NCI-H2107 treated with DMSO at 0.1 percent for 48 hours (cell line): ENCODE measurements around the gene E2F8.

Experiments
- DNase-seq: peaks from one replicate; lab custom pipeline; 2025; ENCODE audit not compliant: unreplicated experiment; lab: John Stamatoyannopoulos, UW

Gene E2F8

DNA sequence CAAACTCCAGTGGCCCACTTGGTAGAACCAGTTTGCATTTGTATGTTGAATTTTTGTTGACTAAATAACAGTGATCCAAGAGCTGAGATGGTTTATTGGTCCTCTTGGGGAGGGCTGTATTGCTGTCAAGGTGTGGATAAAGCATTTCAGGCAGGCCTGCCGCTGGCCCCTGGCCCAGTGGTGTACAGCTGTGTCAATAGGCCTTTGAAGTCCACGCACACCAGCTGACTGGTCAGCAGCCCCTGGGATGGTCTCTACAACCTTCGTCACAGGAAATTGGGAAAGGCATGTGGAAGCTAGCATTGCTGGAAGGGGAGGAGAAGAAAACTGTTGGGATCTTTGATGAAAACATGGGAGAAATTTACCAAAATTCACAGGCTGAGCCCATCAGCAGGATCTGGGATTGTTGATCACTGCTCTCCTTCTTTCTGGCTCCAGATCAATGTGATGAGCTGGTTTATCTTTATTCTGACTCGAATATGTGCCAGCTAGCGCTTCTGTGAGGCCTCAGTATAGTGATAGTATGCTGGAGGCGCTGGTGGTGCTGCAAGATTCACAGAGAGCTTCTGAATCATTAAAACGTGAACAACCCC lies 12.5 kb upstream of the E2F8 start:
- DNase-seq: no peak

DNA sequence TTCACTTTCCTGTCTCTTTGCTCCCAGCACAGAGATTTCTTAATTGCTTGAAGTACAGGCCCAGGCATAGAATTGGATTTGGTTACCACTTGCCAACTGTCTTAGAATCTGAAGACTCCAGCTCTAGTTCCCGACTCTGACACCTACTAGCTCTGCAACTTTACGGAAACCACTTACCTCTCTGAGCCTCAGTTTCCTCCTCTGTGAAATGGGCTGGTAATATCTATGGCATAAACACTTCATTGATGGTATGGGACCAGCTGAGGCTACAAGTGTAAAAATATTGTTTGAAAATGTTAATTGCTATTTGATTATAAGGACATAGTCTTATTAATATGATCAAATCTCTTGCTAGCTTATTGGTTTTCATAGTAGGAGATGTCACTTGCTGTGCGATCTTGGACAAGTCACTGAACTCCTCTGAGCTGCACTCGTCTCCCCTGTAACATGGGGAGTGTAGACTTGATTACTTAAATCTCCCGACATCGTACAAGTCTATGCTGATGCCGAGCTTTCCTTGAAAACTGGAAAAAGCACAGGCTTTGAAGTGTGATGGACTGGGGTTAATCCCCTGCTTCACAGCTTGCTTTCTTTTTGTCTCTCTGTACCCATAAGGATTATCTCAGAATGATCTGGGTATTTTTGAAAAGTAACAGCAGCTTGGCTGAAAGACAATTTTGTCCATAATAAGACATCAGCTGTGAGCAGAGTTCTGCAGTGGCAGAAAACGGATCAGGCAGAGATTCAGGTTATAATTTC lies 11.8 kb upstream of the E2F8 start:
- DNase-seq: no peak

DNA sequence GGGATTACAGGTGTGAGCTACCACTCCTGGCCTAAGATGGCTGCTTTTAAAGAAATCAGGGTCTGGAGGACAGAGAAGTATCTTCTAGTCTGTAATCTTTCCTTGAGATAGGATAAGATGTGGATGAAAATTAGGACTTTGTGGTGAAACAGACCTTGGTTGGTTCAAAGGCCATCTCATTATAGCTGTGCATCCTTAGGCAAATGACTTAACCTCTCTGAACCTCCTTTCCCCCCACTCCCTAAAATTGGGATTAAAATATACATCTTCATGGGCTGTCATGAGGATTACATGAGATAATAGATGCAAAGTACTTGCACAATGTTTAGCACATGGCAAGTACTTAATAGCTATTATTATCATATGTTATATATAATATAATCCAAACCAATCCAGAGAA lies 10.8 kb upstream of the E2F8 start:
- no peak for DNase-seq

DNA sequence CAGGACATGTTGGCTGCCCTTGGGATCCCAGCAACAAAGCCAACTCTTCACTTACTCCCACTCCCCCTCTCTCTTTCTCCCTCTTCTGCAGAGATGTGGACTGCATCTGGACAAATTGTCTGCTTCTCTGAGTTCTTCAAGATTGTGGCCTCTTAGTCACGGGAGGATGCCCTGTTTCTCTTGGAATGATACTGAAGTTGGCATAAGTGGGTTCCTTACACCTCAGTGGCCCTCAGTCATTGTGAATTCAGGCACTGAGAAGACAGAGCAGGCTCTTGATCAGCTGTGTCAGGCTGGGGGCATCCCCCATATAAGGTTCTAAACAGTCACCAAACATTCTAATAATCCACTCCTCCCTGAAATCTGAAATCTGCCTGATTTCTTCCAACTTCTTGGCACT lies 6.1 kb upstream of the E2F8 start:
- DNase-seq: no peak

DNA sequence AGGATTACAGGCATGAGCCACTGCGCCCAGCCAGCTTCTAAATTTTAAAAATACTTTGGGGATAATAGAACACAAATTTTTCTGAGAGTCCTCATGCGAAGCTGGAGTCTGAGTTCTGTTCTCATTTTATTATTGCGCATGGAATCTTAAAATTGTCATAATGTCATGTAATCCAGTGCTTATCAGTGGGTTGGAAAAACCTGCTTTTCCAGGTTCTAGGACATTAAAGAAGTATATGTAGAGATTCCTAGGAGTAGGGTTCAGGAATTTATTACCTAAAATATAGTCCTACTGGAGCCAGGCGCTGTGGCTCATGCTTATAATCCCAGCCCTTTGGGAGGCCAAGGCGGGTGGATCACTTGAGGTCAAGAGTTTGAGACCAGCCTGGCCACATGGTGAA lies 4.6 kb upstream of the E2F8 start:
- no peak for DNase-seq

DNA sequence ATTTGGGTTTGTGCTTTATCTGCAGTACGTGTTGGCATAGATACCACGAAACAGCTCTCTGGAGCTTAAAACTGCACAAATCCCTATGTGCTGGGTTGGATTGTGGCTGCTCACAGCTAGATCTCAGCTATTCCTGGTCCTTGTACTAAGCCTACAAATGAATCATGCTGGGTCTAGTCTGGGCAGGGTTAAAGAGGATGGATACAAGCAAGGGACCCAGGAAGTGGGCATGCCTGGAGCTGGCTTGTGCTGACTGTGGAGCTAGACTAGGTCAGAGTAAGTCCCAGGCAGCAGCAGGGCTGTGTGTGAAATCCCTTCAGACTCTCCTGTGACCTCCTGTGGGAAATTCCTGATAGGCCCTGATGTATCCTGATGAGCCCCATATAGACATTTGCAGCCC lies 3.9 kb upstream of the E2F8 start:
- DNase-seq: no peak

DNA sequence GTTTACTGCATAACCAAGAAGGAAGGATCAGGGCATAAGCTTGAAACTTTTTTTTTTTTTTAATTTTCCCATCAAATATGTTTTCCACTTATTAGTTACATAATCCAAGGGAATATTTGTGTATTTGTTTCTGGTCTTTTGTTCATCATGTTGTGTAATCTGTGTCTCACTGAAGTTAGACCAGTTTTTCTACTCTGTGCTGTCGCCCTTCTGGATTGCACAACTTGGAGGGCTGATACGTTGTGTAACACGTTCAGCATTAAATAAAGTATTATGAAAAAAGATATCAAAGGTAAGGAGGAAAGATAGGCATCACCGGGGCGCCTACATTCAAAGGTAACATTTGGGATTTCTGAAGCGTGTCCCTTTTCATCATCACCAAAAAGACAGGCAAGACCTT lies 3.3 kb upstream of the E2F8 start:
- DNase-seq: no peak

DNA sequence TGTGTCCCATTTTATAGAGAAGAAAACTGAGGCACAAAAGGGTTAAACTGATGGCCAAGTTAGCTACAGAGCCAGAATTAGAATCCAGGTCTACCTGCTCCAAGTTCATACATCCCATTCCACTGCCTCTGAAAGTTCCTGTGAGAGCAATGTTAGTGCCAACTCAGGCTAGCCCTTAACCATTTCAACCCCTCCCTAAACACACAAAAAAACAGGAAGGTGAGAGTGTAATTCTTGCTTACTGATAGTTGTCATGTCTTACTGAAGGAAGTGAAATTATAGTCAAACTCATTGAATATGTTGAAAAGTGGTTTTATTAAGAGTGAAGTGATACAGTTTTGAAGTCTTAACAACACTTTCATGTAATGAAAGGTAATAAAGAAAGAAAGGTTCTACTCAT lies 2.9 kb upstream of the E2F8 start:
- DNase-seq: no peak

DNA sequence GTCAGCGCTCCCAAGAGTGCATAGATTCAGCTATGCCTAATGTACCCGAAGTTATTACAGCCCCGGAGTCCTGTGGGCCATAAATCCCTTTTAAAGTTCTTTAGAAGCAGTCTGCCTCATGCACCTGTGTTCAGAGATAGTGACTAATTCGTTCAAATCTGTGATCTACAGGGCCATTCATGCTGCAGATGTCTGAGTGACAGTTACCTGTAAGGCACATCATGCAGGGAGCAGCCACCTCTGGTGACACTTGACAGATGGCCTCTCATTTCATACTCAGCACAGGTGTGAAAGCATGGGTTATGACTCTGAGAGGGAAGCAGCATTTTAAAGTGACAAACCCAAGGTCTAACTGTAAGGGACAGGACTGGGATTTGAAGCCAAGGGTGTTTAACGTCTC lies 2.4 kb upstream of the E2F8 start:
- no peak for DNase-seq

DNA sequence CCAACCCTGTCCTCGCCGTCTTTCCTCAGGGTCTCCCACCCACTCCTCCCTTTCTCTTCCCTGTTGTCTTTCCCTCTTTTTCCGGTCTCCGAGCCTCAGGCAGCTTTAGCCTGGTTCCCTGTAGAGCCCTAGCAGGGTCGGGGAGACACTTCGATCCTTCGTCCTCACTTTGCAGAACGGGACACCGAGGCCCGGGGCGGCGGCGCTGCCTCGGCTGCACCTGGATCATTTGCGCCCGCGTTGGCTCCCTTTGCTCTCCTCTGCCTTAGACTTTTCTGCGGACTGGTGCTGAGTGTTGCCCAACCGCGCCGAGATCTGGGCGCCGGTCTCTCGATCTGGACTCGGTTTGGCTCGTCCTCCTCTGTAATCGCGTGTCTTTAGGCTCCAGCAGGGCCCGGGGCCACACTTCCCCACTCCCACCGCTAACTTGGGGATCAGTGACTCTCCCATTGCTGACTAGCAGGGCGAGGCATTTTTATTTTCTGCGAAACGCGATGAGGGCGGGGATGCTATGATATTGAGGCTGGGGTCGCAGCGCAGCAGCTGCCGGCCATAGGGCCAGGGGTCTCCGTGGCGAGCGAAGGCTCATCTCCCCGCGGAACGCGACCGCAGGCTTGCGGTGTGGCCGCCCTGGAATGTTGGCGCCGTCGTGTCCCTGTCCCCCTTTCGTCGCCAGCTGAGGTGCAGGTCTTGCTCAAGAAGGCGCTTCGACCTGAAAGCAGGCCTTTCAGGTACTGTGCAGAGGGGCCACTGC lies 1.6 kb upstream of the E2F8 start:
- DNase-seq: no peak

DNA sequence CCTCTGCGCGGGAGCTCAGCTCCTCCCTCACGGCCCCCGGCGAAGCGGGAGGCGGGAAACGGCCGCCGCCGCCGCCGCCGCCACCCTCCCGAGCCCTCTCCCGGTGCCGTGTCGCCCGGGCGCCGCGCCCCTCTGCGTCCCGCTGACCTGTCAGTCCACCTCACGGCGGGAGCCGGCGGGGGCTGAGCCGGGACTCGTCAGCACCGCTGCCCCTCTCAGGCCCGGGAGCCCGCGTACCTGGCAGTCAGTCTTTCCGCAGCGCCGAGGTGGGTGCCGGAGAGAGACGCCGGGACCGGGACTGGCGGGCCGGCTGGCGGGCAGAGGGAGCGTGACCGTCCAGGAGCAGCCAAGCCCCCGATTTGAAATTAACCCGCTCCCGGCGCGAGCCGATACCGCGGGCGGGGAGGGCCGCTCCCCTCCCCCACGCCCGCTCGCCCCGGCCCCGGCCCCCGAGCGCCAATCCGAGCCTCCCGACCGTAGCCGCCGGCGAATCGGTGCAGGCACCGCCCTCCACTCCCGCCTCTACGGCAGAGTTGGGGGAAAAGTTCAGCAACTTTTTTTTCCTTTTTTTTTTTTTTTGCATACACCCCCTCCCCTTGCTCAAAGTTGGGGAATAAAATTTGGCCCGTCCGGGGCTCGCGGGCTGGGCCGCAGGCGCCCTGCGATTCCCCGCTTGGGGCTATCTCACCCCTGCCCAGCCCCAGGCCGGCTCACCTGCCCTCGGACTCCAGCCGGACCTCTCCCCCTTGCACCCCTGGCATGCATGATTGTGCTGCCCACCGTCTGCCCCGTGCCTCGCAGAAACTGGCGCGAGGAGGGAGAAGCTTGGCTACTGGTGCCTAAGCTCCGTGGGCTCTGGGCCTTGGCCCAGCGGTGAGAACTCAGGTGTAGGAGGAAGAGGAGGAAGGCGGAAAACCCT lies 774 bp upstream of the E2F8 start:
- no peak for DNase-seq

DNA sequence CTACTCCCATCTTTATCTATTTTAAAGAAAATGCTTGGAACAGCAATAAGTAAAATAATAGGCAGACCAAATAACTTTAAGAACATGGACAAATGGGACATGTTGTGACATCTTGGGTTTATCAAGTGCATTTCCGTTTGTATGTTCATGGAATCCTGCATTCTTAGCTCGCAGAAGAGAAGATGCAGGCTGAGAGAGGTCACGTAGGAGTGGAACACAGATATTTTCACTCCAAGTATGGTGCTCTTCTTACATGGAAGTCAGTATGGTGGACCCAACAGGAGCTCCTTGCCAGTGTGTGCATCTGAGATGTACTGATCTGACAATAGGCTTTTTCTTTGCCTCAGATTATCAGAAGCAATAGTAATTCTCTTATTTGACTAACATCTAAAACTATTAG lies 1.7 kb downstream of the E2F8 start:
- DNase-seq: no peak

DNA sequence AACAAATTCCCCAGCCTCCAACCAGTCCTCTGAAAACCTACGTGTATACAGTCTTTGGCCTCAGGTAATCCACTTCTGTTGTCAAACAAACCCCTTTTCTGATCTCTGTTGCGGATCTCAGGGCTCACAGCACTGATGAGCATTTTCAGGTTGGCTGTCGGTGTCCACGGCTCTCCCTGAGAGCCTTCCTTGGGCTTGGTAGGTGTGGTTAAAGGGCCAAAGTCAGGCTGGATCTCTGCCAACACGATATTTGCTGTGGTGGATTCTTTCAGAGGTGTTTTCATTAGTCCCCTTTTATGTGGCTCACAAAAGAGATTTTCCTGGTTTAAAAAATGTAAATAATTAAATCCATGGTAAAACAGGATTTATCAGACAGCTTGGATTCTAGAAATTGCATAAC lies 2.9 kb downstream of the E2F8 start:
- DNase-seq: no peak

DNA sequence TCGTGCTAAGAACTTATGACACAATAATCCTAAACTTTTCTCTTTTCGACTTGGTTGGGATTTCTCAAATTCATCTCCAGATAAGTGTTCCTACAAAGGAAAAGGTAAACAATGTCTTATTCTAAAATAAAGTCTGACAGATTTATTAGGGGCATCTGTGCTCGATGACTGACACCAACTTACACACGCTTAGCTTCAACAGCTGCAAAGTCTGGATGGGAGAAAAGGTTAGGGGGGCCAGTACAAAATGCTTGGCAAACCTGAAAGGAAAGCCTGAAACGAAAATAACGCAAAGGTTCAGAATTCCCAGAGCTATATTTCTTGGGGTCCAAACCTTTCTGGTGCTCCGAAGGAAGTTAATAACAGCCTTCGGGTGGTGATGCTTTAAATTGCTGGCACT lies 3.4 kb downstream of the E2F8 start:
- DNase-seq: no peak

DNA sequence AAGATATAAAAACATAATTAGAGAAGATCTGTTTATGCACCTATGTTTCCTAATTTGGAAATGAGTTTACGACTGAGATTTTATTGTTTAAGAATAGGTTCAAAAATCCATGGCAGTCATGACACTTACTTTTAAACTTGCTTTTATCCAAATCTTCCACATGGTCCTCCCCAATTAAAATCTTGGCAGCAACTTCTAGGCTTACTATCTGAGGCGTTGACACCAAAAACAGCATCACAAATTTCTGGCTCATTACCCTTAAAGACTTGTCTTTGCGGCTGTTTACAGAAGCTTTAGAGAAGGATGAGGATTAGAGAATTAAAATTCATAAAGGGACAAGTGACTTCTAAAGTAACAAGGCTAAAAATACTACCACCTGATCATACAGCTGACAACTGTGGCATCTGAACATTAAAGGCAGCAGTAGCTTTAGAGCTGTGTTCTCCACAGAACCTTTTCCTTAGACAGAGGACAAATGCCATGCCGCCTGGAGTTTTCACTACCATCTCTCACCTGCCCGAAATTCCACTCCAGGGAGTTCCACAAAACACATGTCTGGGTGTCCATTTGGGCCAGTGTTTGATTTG lies 6.4 kb downstream of the E2F8 start:
- no peak for DNase-seq

DNA sequence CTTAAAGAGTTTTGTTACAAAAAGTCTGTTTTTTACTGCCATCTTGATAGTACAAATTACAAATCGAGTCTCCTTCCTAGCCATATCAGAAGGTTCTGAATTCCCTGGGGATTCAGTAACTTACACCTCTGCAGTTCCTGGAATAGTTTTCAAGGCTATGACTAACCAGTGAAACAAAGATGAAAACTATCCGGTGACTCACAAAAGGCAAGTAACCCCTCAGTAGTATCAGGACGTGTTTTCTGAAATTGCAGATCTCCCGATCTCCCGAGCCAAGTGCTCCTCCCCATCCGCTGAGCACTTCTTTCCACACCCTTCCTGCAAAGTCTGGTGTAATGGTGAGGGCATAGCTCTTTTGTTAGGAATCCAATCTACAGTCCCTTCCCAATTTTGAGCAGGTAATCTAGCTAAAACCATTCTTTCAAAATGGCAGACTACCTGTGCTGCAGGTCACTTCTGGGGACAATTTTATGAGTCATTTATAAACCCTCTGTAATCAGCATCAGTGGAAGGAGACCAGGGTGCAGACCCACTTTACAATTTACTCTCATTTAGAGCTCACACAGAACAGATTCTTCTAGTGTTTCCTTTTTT lies 7.7 kb downstream of the E2F8 start:
- no peak for DNase-seq

DNA sequence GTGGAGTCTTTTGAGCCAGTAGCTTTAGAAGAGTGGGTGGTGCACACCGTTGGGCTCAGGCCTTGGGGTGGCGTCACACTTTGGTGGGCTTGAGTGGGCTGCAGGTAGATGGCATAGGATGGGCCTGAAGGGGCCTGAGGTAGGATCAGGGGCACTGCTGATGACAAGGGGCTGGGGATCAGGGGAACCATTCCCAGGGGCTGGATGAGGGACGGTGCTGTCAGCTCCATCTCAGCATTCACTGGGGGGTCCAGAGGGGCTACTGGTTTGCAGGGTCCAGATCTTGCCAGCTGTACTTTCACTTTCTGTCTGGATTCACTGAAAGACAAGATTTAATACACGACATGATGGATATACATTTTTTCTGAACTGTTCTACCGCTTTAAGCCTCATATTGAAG lies 11.1 kb downstream of the E2F8 start:
- no peak for DNase-seq

DNA sequence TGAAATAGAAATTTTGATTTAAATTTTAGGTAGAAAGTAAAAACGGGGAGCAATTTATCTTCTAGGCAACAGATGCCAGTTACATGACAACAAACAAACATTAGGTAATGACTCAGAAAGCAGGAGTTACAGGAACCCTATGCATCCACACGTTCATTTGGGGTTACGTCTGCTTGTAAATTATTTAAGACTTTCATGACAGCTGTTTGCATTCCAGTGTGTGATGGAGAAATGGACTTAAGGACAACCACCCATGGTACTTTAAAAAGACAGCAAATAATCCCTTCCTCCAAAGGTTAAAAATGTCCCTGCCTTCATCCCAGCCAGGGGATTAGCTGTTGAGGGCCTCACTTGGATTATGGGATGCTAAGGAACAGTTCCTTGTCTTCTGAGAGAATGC lies 11.8 kb downstream of the E2F8 start:
- DNase-seq: no peak

DNA sequence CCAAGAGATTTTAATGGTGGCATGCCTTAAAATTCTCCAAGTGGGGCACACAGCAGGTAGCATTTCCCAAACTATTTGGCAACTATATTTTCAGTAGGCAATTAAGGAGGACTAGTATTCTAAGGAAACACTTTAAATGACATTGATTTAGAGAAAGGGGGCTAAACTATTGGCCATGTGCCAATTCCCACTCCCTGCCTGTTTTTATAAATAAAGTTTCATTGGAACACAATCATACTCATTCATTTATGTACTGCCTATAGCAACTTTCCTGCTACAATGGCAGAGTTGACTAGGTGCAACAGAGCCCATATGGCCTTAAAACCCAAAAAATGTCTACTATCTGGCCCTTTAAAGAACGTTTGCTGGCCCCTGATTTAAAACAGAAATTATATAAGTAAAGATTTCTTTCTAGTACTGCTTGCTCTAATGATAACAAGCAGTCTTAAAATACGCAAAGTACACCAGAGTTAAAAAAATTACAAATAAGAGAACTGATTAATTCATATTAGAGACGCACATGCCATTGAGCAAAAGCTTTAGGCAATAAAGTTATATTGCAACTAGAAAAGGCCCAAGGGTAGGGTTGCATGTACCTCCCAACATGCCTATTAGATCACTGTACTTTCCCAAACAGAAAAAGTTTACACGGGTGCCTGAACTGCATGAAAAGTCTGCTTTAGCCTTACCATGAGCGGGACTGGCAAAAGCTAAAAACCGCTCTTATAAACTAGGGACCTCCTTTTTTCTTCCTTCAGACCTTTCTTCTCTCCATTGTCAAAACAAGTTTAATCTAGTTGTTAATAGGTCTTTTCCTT lies 14.2 kb downstream of the E2F8 start:
- no peak for DNase-seq

DNA sequence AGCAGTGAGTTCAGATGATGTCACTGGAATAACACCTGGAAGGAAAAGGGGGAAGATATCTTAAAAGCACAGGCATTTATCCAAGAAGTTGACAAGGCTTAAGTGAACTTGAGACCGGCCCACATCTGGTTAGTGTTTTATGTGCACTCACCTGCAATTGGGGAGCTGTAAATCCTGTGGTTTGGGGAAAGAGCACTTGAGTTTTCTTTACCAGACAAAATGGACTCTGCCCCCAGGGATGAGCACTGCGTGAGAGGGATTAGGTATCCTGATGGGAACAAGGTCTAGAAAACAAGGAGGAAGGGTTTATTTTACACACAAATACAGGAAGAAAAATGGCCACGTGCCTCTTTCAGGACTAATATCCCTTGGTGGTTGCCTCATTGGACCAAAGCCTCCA lies 15.2 kb downstream of the E2F8 start:
- peak; percentile 35 for DNase-seq
